ENCODE results near the gene TUBA3D.
"Not testable (repeated sequence)": the region's sequence is repeated elsewhere in the genome, so short reads cannot be mapped to it uniquely, and the experiment has no call there.

Gene TUBA3D

DNA sequence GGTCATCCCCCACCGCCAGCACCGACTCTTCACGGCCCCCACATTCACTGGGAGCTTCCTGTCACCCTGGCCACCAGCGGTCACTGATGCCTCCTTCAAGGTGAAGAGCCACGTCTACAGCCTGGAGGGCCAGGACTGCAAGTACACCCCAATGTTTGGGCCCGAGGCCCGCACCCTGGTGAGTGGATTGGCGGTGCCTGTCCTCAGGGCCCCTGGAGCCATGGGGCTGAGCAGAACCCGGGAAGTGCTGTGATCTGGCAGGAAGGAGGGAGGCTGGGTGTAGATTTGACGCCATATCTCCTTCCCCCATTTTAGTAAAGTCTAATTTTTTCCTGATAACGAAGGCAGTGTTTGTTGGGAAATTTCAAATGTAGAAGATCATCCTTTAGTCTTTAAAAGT lies 42.6 kb downstream of the TUBA3D start:
- H3K27me3 Mint-ChIP-seq, H3K4me3 Mint-ChIP-seq, H3K4me1 Mint-ChIP-seq, H3K9me3 Mint-ChIP-seq, H3K36me3 Mint-ChIP-seq, H3K27ac Mint-ChIP-seq: not testable (repeated sequence)

DNA sequence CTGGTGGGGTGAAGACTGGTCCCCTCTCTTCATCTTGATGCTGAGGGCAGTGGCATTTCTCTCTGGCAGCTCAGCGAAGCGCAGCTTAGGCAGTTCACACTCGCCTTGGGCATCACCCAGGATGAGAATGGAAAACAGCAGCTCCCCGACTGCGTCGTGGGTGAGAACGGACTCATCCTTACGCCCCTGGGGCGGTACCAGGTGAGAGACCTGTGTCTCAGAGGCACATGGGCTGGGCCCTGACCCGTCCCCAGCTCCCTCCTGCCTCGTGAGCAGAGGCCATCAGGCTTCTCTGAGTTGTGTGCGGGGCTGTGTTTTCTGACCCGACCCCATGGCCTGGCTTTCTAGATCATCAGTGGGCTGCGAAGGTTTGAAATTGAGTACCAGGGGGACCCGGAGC lies 43.5 kb downstream of the TUBA3D start:
- H3K27me3 Mint-ChIP-seq: no peaks in the 10 kb centered on the region
- H3K9me3 Mint-ChIP-seq: no peaks in the 10 kb centered on the region
- H3K4me1 Mint-ChIP-seq: no peaks in the 10 kb centered on the region
- no peak overlapping the region for H3K4me3 Mint-ChIP-seq
- H3K36me3 Mint-ChIP-seq: no peaks in the 10 kb centered on the region
- no peak overlapping the region for H3K27ac Mint-ChIP-seq

DNA sequence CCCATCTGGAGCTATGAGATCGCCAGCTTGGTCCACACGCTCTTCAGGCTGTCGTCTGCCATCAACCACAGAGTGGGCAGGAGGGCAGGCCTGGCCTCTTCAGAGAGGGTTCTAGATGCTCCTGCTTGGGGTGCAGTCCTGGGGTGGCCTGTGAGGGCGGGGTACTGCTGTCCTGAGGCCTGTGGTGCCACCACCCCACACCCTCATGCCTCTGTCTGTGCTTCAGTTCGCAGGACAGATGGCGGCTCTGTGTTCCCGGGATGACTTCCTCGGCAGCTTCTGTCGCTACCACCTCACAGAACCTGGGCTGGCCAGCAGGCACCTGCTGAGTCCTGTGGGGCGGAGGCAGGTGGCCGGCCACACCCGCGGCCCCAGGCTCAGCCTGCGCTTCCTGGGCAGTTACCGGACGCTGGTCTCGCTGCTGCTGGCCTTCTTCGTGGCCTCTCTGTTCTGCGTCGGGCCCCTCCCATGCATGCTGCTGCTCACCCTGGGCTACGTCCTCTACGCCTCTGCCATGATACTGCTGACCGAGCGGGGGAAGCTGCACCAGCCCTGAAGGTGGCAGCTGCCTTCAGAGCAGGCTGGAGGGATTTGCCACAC lies 44.1 kb downstream of the TUBA3D start:
- H3K36me3 Mint-ChIP-seq, H3K27me3 Mint-ChIP-seq, H3K4me3 Mint-ChIP-seq, H3K9me3 Mint-ChIP-seq, H3K4me1 Mint-ChIP-seq, H3K27ac Mint-ChIP-seq: not testable (repeated sequence)

DNA sequence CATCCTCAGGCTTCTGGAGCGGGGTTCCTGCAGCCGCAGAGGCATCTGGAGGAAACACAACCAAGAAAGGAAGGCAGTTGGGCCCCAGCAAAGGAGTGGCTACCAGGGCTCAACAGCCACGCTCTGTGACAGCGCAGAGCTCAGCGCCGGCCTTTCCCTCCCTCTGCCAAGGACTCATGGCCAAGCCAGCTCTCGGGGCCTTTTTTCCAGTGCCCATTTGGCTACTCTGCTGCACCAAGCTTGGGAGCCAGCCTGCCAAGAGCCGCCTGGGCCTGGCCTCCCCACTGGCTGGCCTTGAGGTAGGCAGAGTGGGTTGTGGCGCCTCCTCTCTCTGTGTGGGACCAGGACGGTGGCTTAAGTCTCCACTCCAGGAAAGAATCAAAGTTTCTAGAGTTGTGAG lies 44.6 kb downstream of the TUBA3D start:
- no peak overlapping the region for H3K4me3 Mint-ChIP-seq
- no peaks in the 10 kb centered on the region for H3K27me3 Mint-ChIP-seq
- H3K27ac Mint-ChIP-seq: no peak overlapping the region
- no peaks in the 10 kb centered on the region for H3K9me3 Mint-ChIP-seq
- H3K36me3 Mint-ChIP-seq: no peaks in the 10 kb centered on the region
- H3K4me1 Mint-ChIP-seq: no peaks in the 10 kb centered on the region

DNA sequence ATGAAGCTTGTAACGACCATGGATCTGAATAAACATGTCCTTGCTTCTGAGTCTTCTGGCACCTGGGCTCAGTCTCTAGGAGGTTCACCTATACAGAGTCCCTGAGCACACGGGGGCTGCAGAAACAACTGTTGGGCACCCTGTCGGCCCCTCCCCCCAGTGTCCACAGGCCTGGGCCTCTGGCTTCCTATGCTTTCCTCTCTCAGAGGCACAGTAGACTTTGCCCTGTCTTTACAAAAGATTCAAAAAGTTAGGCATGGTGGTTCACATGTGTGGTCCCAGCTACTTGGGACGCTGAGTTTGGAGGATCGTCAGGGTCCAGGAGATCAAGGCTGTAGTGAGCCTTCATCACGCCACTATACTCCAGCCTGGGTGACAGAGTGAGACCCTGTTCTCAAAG lies 45.6 kb downstream of the TUBA3D start:
- H3K36me3 Mint-ChIP-seq, H3K4me1 Mint-ChIP-seq, H3K27ac Mint-ChIP-seq, H3K27me3 Mint-ChIP-seq, H3K4me3 Mint-ChIP-seq, H3K9me3 Mint-ChIP-seq: not testable (repeated sequence)

DNA sequence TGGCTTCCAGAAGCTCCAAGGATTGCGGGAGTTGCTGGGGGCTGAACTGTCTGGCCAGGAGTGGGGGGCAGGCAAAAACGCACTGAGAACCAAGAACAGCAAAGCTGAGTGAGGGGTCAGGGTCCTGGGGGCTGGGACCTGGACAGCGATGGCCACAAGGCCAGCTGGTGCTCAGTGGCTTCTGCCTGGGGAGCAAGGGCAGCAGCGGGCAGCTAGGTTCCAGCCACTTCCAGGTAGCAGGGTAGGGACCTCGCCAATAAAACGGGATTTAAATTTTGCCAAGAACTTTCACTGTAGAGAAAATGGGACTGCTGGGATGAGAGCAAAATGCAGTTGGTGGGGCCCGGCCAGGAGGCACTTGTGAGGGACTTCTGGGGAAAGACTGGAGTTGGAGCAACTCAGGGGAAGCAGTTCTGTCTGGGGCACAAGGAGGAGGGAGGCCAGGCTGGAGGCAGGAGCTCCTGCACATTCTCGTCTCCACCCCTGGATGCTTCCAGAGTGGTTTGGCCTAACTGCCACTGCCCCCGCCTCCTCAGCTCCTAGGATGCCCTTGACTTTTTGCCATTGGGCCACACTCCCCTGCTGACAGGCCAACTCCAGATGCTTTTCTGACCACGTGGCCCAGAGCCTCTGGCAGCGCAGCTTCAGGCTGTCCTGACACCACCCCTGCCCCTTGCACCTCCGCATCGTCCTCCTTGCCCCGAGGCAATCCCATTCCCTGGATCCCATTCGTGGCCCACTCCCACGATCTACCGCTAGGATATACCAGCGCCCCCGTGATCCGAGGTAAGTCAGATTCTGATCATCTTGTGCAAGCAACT lies 46.3 kb downstream of the TUBA3D start:
- Mint-ChIP-seq H3K36me3 (no peaks in the 10 kb centered on the region), H3K27ac (no peak overlapping the region), H3K27me3 (no peaks in the 10 kb centered on the region), H3K4me1 (peaks cover 5% of the 10 kb centered on the region), H3K9me3 (no peaks in the 10 kb centered on the region), H3K4me3 (no peak overlapping the region)

DNA sequence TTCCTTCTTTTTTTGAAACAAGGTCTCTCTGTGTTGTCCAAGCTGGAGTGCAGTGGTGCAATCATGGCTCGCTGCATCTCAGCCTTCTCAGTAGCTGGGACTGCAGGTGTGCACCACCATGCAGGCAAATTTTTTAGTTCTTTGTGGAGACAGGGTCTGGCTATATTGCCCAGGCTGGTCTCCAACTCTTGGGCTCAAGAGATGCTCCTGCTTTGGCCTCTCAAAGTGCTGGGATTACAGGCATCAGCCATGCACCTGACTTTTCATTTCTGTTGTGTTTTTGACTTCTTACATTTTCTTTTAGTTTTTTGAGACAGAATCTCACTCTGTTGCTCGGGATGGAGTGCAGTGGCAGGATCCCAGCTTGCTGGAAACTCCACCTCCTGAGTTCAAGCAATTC lies 49.3 kb downstream of the TUBA3D start:
- not testable (repeated sequence) for H3K4me3 Mint-ChIP-seq, H3K27me3 Mint-ChIP-seq, H3K36me3 Mint-ChIP-seq, H3K27ac Mint-ChIP-seq, H3K9me3 Mint-ChIP-seq
- peaks cover 14% of the 10 kb centered on the region for H3K4me1 Mint-ChIP-seq

DNA sequence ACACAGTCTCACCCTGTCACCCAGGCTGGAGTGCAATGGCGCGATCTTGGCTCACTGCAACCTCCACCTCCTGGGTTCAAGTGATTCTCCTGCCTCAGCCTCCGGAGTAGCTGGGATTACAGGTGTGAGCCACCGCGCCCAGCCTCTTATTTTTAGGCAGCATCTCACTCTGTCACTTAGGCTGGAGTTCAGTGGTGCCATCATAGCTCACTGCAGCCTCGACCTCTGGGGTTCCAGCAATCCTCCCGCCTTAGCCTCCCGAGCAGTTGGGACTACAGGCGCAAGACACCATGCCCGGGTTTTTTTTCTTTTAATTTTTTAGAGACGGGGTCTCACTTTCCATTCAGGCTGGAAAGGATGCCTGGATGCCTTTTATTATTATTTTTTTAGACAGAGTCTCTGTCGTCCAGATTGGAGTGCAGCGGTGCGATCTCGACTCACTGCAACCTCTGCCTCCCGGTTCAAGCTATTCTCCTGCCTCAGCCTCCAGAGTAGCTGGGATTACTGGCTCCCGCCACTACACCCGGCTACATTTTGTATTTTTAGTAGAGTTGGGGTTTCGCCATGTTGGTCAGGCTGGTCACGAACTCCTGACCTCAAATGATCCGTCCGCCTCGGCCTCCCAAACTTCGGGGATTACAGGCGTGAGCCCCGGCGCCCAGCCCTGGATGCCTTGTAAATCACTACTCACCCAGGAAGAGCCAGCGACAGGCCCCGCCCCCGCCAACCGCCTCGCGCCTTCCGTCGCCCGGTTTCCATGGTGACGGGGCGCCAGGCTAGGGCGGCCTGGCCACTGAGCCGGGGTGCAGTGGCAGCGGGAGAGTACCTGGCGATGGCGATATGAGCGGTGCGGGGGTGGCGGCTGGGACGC lies 51.4 kb downstream of the TUBA3D start, which contains the start of gene CCDC74A:
Gene CCDC74A (plus strand): TSS at position 758 of the 871 bp plus-strand sequence. CDS start 83 bp downstream, at position 841.
- H3K27me3 Mint-ChIP-seq, H3K9me3 Mint-ChIP-seq, H3K36me3 Mint-ChIP-seq: not testable (repeated sequence)
- Mint-ChIP-seq H3K4me1 (peaks cover 14% of the 10 kb centered on the region), H3K4me3 (peak within 1 kb of the TSS; percentile 87), H3K27ac (peak within 1 kb of the TSS; percentile 55)

DNA sequence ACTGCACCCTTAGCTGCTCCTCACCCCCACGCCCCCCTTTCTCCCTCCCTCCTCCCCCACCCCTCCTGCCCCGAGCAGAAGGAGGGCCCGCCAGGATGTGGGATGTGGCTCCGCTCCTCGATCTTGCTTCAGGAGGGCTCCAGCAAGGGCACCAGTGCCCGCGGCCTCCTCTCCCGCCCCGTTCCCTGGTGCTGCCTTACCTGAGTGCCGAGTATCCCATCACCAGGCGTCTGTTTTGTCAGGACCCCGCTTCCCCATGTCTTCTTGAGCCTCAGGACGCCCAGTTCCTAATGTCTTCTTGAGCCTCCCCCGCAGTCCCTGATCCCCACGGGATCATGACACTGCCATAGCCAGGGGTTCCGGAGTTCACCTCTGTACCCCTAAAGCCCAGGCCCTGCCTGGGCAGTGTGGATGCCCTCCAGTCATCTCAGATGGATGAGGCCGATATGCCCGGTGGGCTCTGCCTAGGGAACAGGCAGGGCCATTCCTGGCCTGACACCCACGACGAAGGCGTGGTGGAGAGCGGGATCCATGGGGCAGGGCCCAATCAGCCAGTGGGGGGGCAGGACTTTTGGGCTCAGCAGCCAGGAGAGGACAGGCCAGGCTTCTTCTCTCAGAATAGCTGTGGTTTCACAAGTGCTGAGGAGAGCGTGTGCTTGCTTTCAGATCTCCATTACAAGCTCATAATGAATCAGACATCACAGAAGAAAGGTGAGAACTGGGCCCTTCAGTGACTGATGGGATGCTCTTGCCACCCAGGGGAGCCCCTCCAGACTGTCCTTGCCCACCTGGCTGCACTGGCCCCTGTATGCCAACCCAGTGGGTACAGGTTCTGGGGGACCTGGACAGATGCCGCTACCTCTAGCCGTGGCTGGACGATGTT lies 53.3 kb downstream of the TUBA3D start:
- not testable (repeated sequence) for H3K27me3 Mint-ChIP-seq, H3K36me3 Mint-ChIP-seq, H3K9me3 Mint-ChIP-seq, H3K27ac Mint-ChIP-seq
- H3K4me1 Mint-ChIP-seq: peaks cover 14% of the 10 kb centered on the region
- H3K4me3 Mint-ChIP-seq: peak overlapping the region; percentile 63

DNA sequence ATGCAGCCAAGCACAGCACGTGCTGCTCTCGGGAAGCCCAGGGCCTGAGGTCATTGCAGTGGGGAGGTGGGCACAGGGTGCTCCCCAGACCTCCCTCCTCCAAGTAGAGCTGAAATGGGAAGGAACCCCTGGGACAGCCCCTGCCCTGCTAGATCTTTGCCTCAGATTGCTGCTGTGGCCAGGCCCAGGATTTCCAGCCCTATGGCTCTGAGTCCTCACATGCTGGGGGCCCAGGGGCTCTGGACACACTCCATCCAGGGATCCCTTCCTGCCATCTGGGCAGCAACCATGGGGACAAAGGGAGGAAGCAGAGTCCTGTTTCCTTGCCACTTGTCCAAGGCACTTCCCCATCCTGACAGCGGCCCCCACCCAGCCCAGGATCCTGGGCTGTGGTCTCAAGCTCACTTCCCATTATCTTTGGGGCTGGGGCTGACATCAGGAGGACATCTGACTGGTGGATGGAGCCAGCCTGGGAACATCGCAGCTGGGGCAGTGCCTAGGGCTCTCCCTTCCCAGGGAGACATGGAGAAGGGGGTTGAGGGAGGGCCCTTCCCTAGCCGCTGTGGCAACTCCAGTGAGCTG lies 54.0 kb downstream of the TUBA3D start:
- not testable (repeated sequence) for H3K36me3 Mint-ChIP-seq, H3K27ac Mint-ChIP-seq, H3K9me3 Mint-ChIP-seq, H3K4me3 Mint-ChIP-seq, H3K27me3 Mint-ChIP-seq
- peaks cover 14% of the 10 kb centered on the region for H3K4me1 Mint-ChIP-seq

DNA sequence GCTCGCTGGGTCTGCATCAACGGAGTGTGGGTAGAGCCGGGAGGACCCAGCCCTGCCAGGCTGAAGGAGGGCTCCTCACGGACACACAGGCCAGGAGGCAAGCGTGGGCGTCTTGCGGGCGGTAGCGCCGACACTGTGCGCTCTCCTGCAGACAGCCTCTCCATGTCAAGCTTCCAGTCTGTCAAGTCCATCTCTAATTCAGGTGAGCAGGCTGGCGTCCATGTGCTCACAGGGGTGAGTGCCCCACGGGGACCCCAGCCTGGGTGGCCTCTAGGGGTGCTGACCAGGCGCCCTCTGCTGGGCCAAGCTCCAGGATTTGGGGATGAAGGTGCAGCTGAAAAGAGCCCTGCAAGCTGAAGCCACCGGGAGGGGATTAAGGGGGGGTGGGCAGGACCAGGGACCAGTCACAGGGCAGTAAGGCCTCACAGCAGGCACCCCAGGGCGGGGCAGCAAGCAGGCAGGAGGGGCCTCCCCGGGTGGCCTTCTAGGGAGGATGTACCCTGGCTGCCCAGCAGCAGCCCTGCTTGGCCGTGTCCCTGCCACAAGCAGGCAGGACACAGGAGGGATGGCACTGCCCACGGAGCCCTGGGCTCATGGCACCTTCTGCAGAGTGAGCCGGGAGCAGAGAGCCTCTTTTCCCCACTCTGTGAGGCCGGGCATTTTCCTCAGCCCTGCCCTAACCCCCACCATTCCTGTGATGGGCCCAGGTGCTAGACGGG lies 54.9 kb downstream of the TUBA3D start:
- not testable (repeated sequence) for H3K27me3 Mint-ChIP-seq, H3K9me3 Mint-ChIP-seq, H3K36me3 Mint-ChIP-seq, H3K27ac Mint-ChIP-seq, H3K4me3 Mint-ChIP-seq
- peaks cover 14% of the 10 kb centered on the region for H3K4me1 Mint-ChIP-seq

DNA sequence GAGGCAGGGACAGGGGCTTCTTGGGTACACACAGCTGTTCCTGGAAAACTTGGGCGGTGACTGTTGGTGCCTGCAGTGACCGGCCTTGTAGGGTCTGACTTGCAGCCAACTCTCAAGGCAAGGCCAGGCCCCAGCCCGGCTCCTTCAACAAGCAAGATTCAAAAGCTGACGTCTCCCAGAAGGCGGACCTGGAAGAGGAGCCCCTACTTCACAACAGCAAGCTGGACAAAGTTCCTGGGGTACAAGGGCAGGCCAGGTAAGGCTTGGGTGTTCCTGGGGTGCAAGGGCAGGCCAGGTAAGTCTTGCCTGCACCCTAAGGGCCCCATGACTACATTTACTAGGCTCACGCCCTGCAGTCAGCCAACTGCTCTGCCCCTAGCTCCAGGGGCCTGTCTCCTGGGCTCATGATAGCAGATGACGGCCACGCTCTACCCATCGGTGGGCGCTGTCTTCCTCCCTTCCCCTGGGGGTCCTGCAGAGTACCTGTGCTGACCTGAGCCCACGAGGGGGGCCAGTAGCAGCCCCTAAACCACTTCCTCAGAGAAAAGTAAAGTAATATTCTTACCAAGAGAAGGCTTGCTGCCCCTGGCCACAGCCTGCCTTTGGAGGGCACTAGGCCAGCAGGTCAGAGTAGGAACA lies 55.7 kb downstream of the TUBA3D start:
- not testable (repeated sequence) for H3K36me3 Mint-ChIP-seq, H3K27ac Mint-ChIP-seq, H3K27me3 Mint-ChIP-seq, H3K9me3 Mint-ChIP-seq, H3K4me3 Mint-ChIP-seq
- H3K4me1 Mint-ChIP-seq: peaks cover 11% of the 10 kb centered on the region
